IMR-90 (cell line): Measurements from ENCODE around the gene CLASP1. TPM values are rescaled to one million over a fixed set of nuclear protein-coding genes. Genes with fewer than 3 reads are reported as not detected.

Source experiments
- ATAC-seq: fragments of 200-7000 bp; cut with Tn5 transposase; 2 replicates; pipeline ENCODE4 v1.9.1; 2020; ENCODE audit warnings: low read depth, mild to moderate bottlenecking, moderate library complexity
- BruUV-seq: library from RNA; stranded (reverse); fragments of 400-500 nt; replicated peaks from 2 replicates; lab custom pipeline; 2021; lab: Mats Ljungman, UMichigan
- CTCF ChIA-PET: fragments of 300-600 bp; formaldehyde crosslinking; extraction: SDS; loops from one replicate; lab custom pipeline; 2021; ENCODE audit warnings: antibody characterized with exemption; lab: Yijun Ruan, JAX
- POLR2A ChIA-PET: fragments of 300-600 bp; sonication (Branson Sonifier 250); formaldehyde crosslinking; loops from one replicate; lab custom pipeline; 2022; ENCODE audit warnings: antibody characterized with exemption; ENCODE audit not compliant: unreplicated experiment; lab: Charles Lee
- DNase-seq: peaks from one replicate; pipeline ENCODE4 v3.0.0; 2013
- H2AFZ ChIP-seq: replicated peaks from 2 replicates; pipeline ENCODE3; 2013; ENCODE audit warnings: low read length, mild to moderate bottlenecking; ENCODE audit not compliant: poor library complexity
- H2AK5ac ChIP-seq: 2 replicates; pipeline ENCODE4 v1.6.1; 2013; ENCODE audit warnings: low read depth, low read length, inconsistent platforms
- H2AK9ac ChIP-seq: replicated peaks from 2 replicates; pipeline ENCODE3; 2013; ENCODE audit warnings: mild to moderate bottlenecking, low read depth, low read length, moderate library complexity; ENCODE audit not compliant: poor library complexity
- H2BK120ac ChIP-seq: 2 replicates; pipeline ENCODE4 v1.6.1; 2013; ENCODE audit warnings: low read depth, low read length, inconsistent platforms
- H2BK15ac ChIP-seq: 3 replicates; pipeline ENCODE4 v1.6.1; 2013; ENCODE audit warnings: low read depth, low read length, inconsistent platforms
- H2BK20ac ChIP-seq: 2 replicates; pipeline ENCODE4 v1.6.1; 2013; ENCODE audit warnings: low read depth, mild to moderate bottlenecking, inconsistent platforms, low read length, moderate library complexity
- H2BK5ac ChIP-seq: 2 replicates; pipeline ENCODE4 v1.6.1; 2013; ENCODE audit warnings: mild to moderate bottlenecking, low read depth, low read length, inconsistent platforms; ENCODE audit not compliant: poor library complexity, severe bottlenecking
- H3K14ac ChIP-seq: replicated peaks from 2 replicates; pipeline ENCODE4 v1.6.1; 2013; ENCODE audit warnings: low read depth, low read length, inconsistent platforms
- H3K18ac ChIP-seq: 2 replicates; pipeline ENCODE4 v1.6.1; 2013; ENCODE audit warnings: low read depth, low read length, control low read depth
- H3K23ac ChIP-seq: 2 replicates; pipeline ENCODE4 v1.6.1; 2013; ENCODE audit warnings: low read depth, low read length, inconsistent platforms
- H3K27ac ChIP-seq: 2 replicates; pipeline ENCODE4 v1.5.1; 2013; ENCODE audit warnings: mild to moderate bottlenecking, control low read depth, low read length; ENCODE audit not compliant: insufficient read depth
- H3K27me3 ChIP-seq: 2 replicates; pipeline ENCODE4 v1.6.1; 2013; ENCODE audit warnings: low read length; ENCODE audit not compliant: control insufficient read depth, insufficient read depth
- H3K36me3 ChIP-seq: 2 replicates; pipeline ENCODE4 v1.6.1; 2013; ENCODE audit warnings: low read length, mixed read lengths; ENCODE audit not compliant: control insufficient read depth, insufficient read depth
- H3K4ac ChIP-seq: 2 replicates; pipeline ENCODE4 v1.6.1; 2013; ENCODE audit warnings: low read depth, low read length, inconsistent platforms
- H3K4me1 ChIP-seq: 2 replicates; pipeline ENCODE4 v1.6.1; 2013; ENCODE audit warnings: low read length, mixed read lengths; ENCODE audit not compliant: control insufficient read depth, insufficient read depth
- H3K4me2 ChIP-seq: 2 replicates; pipeline ENCODE4 v1.6.1; 2013; ENCODE audit warnings: low read depth, mild to moderate bottlenecking, control low read depth, low read length, moderate library complexity
- H3K4me3 ChIP-seq: 2 replicates; pipeline ENCODE4 v1.5.1; 2013; ENCODE audit warnings: low read depth, mild to moderate bottlenecking, control low read depth, low read length, moderate library complexity; ENCODE audit not compliant: insufficient read depth
- H3K56ac ChIP-seq: 2 replicates; pipeline ENCODE4 v1.6.1; 2013; ENCODE audit warnings: low read length, inconsistent platforms; ENCODE audit not compliant: insufficient read depth; ENCODE audit errors: extremely low read depth
- H3K79me1 ChIP-seq, 2 experiments: 2 replicates each; pipeline ENCODE4 v1.6.1; 2013; ENCODE audit warnings: low read length in 2 of 2, inconsistent platforms in 1 of 2, low read depth in 1 of 2
- H3K9ac ChIP-seq: 2 replicates; pipeline ENCODE4 v1.6.1; 2013; ENCODE audit warnings: low read depth, low read length, control low read depth
- H3K9me1 ChIP-seq: 2 replicates; pipeline ENCODE4 v1.6.1; 2013; ENCODE audit warnings: low read length, inconsistent platforms; ENCODE audit not compliant: insufficient read depth
- H3K9me3 ChIP-seq: 2 replicates; pipeline ENCODE4 v1.6.1; 2013; ENCODE audit warnings: low read length; ENCODE audit not compliant: control insufficient read depth, insufficient read depth
- H4K20me1 ChIP-seq: 2 replicates; pipeline ENCODE4 v1.6.1; 2013; ENCODE audit warnings: low read length, inconsistent platforms; ENCODE audit not compliant: insufficient read depth
- H4K5ac ChIP-seq: 2 replicates; pipeline ENCODE4 v1.6.1; 2013; ENCODE audit warnings: mild to moderate bottlenecking, low read depth, low read length, control low read depth
- H4K8ac ChIP-seq, 2 experiments: 2 replicates each; pipeline ENCODE4 v1.6.1; 2013; ENCODE audit warnings: low read depth in 2 of 2, low read length in 2 of 2, control low read depth in 1 of 2, inconsistent platforms in 1 of 2
- H4K91ac ChIP-seq: 2 replicates; pipeline ENCODE4 v1.6.1; 2013; ENCODE audit warnings: low read depth, low read length, inconsistent platforms; ENCODE audit not compliant: insufficient read depth
- CEBPB ChIP-seq: IDR thresholded peaks from 2 replicates; pipeline ENCODE4 v1.6.1; 2012; ENCODE audit warnings: low read depth, low read length, improper control_type of control experiment
- CTCF ChIP-seq: conservative IDR thresholded peaks from 2 replicates; pipeline ENCODE4 v1.5.1; 2012; ENCODE audit warnings: mild to moderate bottlenecking, low read depth, low read length, improper control_type of control experiment
- ELK1 ChIP-seq: fragments of 150-350 bp; IDR thresholded peaks from 2 replicates; pipeline ENCODE4 v1.6.1; 2016; ENCODE audit warnings: low read depth, mild to moderate bottlenecking, low read length, moderate library complexity, borderline replicate concordance
- MAZ ChIP-seq: IDR thresholded peaks from 2 replicates; pipeline ENCODE4 v1.6.1; 2012; ENCODE audit warnings: low read depth, mild to moderate bottlenecking, low read length, improper control_type of control experiment, moderate library complexity, borderline replicate concordance
- MXI1 ChIP-seq: IDR thresholded peaks from 2 replicates; pipeline ENCODE4 v1.6.1; 2012; ENCODE audit warnings: low read depth, mild to moderate bottlenecking, low read length, moderate library complexity, borderline replicate concordance
- POLR2A ChIP-seq: IDR thresholded peaks from 2 replicates; pipeline ENCODE4 v1.6.1; 2012; ENCODE audit warnings: mild to moderate bottlenecking, low read depth, low read length
- SMC3 ChIP-seq: fragments of 150-350 bp; IDR thresholded peaks from 2 replicates; pipeline ENCODE4 v1.6.1; 2016; ENCODE audit warnings: low read depth, mild to moderate bottlenecking, antibody characterized with exemption, low read length, moderate library complexity
- WGBS, 2 experiments: methylation state at CpG; one replicate each; pipeline versions ENCODE4 v1.1.5 to v1.1.7; 2013; ENCODE audit warnings: missing lambda C conversion rate in 2 of 2; ENCODE audit not compliant: insufficient read length in 1 of 2; ENCODE audit errors: extremely low coverage in 2 of 2; 5-methylcytosine and 5-hydroxymethylcytosine counted together
- dilution Hi-C: fragments of 300-500 bp; cut with HindIII; formaldehyde crosslinking; loops from one replicate; pipeline ENCODE4 v1.14.3; 2018; ENCODE audit warnings: low sequenced_read_pairs; ENCODE audit not compliant: unreplicated experiment
- in situ Hi-C: fragments of 300-500 bp; cut with MboI; formaldehyde crosslinking; loops from 3 replicates; pipeline ENCODE4 v1.14.3; 2019; ENCODE audit warnings: low sequenced_read_pairs, inconsistent platforms, mixed read lengths
- intact Hi-C: fragments of 100-400 bp; cut with micrococcal nuclease; formaldehyde crosslinking; loops from 2 replicates; pipeline ENCODE4 v1.10.0; 2022
- polyA plus RNA-seq, 3 experiments: library from polyadenylated mRNA; depleted of rRNA; stranded (reverse); fragments of >200 nt; gene quantifications; 2 replicates each; pipeline ENCODE4 v1.2.3, GENCODE V29; 2012; ENCODE audit warnings: low replicate concordance in 1 of 3
- total RNA-seq: library from RNA; depleted of rRNA; stranded (reverse); fragments of >200 nt; gene quantifications from 2 replicates; pipeline ENCODE4 v1.2.3, GENCODE V29; 2012

Gene CLASP1
- total and polyA plus RNA-seq, 2 of the 4 experiments (the other 2 are of a cell fraction): 12.3 to 33.7 TPM

GRCh38 chr2:121291251-121291580 lies 358.0 kb downstream of the CLASP1 start:
- no peak overlapping the region for H4K91ac ChIP-seq
- intact Hi-C loops: no loop called here
- H3K14ac ChIP-seq: no peak overlapping the region
- no peak overlapping the region for H2AFZ ChIP-seq
- H2BK5ac ChIP-seq: no peak overlapping the region
- H2BK20ac ChIP-seq: no peak overlapping the region
- dilution Hi-C loops: no loop called here
- no peak overlapping the region for H3K23ac ChIP-seq
- no peak overlapping the region for H2BK15ac ChIP-seq
- H3K9me3 ChIP-seq: no peaks in the 10 kb centered on the region
- no peak overlapping the region for H3K4ac ChIP-seq
- no peak overlapping the region for H3K56ac ChIP-seq
- H4K5ac ChIP-seq: no peak overlapping the region
- DNase-seq (no peak), ATAC-seq (no peak)
- no TSS peak for BruUV-seq
- no peaks in the 10 kb centered on the region for H3K36me3 ChIP-seq
- no peaks in the 10 kb centered on the region for H3K79me1 ChIP-seq
- in situ Hi-C loops: no loop called here
- H3K18ac ChIP-seq: no peak overlapping the region
- H4K20me1 ChIP-seq: no peaks in the 10 kb centered on the region
- H3K4me2 ChIP-seq: no peak overlapping the region
- H2AK9ac ChIP-seq: no peak overlapping the region
- H3K27ac ChIP-seq: no peak overlapping the region
- TF ChIP-seq MXI1 (no peak), SMC3 (no peak), POLR2A (no peak), ELK1 (no peak), MAZ (no peak), CTCF (no peak), CEBPB (no peak)
- WGBS, 2 experiments: 87% methylated on average over 5 of the region's 5 CpGs; no CpG with 5 or more reads in 1 of the 2 experiments
- peaks cover 29% of the 10 kb centered on the region for H3K27me3 ChIP-seq
- no peaks in the 10 kb centered on the region for H3K9me1 ChIP-seq
- no peak overlapping the region for H2AK5ac ChIP-seq
- no peaks in the 10 kb centered on the region for H3K4me1 ChIP-seq
- no peak overlapping the region for H4K8ac ChIP-seq
- no peak overlapping the region for H2BK120ac ChIP-seq
- no peak overlapping the region for H3K9ac ChIP-seq
- CTCF ChIA-PET: no interaction called here
- no peak overlapping the region for H3K4me3 ChIP-seq
- POLR2A ChIA-PET: no interaction called here
